ENCODE data around the gene RAD51.

RAD51 gene

GRCh38 chr15:40739854-40740253 lies 44.9 kb downstream of the RAD51 start:
- no peak overlapping the region for H3K4me3 ChIP-seq (ENCODE audit: low read length)
- DNase-seq (ENCODE audit: low read depth), result no peak
- TF ChIP-seq CTCF (IDR thresholded peaks at IDR 0.05; ENCODE audit: insufficient read depth, low read depth, low read length, missing control alignments), result no peak

GRCh38 chr15:40743485-40743901 lies 48.5 kb downstream of the RAD51 start:
- H3K4me3 ChIP-seq (ENCODE audit: low read length), result no peak overlapping the region
- no peak for DNase-seq (ENCODE audit: low read depth)
- no peak for TF ChIP-seq CTCF (IDR thresholded peaks at IDR 0.05; ENCODE audit: insufficient read depth, low read depth, low read length, missing control alignments)

- TF ChIP-seq CTCF (IDR thresholded peaks at IDR 0.05; ENCODE audit: insufficient read depth, low read depth, low read length, missing control alignments), result no peak
- H3K4me3 ChIP-seq (ENCODE audit: low read length), result no peak overlapping the region
- DNase-seq (ENCODE audit: low read depth), result peak; percentile 93
Measured at GRCh38 chr15:40743921-40744814, 49.2 kb downstream of the RAD51 start.

- no peak overlapping the region for H3K4me3 ChIP-seq (ENCODE audit: low read length)
- no peak for DNase-seq (ENCODE audit: low read depth)
- TF ChIP-seq CTCF (IDR thresholded peaks at IDR 0.05; ENCODE audit: insufficient read depth, low read depth, low read length, missing control alignments), result no peak
Measured at GRCh38 chr15:40744815-40745152, 49.8 kb downstream of the RAD51 start.

GRCh38 chr15:40746916-40747418 lies 52.0 kb downstream of the RAD51 start:
- TF ChIP-seq CTCF (IDR thresholded peaks at IDR 0.05; ENCODE audit: insufficient read depth, low read depth, low read length, missing control alignments), result no peak
- no peak overlapping the region for H3K4me3 ChIP-seq (ENCODE audit: low read length)
- DNase-seq (ENCODE audit: low read depth), result no peak

- no peak for DNase-seq (ENCODE audit: low read depth)
- no peak for TF ChIP-seq CTCF (IDR thresholded peaks at IDR 0.05; ENCODE audit: insufficient read depth, low read depth, low read length, missing control alignments)
- H3K4me3 ChIP-seq (ENCODE audit: low read length), result no peak overlapping the region
Measured at GRCh38 chr15:40747685-40748631, 53.0 kb downstream of the RAD51 start.

All from epithelial cell of esophagus (primary cell).